ENCODE data around the gene CRYGA.
"Not testable (repeated sequence)": the region's sequence is repeated elsewhere in the genome, so short reads cannot be mapped to it uniquely, and the experiment has no call there.

CRYGA gene

DNA sequence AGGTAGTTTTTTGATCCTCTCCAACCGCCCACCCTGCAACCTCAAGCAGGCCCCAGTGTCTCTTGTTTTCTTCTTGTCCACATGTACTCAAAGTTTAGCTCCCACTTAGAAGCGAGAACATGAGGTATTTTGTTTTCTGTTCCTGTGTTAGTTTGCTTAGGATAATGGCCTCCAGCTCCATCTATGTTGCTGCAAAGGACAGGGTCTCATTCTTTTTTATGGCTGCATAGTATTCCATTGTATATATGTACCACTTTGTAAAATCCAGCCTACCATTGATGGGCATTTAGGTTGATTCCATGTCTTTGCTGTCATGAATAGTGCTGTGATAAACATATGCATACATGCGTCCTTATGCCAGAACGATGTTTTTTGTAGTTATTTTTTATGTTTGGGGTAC, 36.3 kb downstream of the CRYGA start:
- DNase-seq (ENCODE audit: low spot score), result no peak

DNA sequence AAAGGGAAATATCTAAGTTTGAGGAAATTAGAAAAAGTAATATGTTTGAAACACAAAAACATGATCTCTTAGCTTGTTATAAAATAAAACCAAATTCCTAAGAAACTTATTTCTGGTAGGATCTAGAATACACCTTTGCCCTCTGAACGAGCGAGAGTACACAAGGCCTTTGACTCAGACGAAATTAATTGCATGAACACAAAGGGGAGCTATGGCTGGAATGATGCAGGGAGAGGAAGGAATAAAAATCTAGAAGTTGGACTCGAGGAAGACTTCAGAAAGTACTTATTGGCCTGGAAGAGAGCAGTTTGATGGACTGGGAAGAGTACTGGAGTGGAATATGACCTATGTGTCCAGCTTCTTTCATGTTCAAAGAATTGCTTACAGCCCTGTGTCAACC, 38.1 kb downstream of the CRYGA start:
- DNase-seq (ENCODE audit: low spot score), result no peak

DNA sequence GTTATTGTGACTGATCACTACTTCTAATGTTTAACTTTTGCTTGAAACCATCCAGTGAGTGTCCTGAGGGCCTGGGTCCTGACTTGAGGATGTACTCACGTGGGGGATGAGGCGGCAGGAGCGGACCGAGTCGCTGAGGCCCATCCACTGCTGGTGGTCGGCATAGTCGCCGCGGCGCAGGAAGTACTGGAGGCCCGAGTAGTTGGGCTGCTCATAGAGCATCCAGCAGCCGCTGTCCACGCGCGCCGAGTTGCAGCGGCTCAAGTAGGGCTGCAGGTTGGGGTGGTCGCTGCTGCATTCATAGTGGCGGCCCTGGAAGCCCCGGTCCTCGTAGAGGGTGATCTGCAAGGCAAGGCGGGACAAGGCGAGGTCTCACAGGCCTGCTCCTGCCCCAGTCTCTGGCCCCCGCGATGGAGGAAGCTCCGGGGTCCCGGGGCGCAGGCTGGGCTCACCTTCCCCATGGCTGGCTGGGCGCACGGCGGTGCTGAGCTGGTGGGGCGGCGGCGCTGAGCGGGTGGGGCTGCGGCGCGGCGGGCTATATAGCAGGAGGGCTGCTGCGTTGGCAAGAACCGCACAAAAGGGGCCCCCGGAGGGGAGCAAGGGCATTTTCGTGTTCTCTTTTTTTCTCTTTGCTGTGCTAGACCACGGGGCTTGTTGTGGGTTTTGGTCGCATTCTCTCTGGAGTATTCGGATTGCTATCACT, 39.2 kb downstream of the CRYGA start, which contains the start of gene CRYGD:
TSS of gene CRYGD (minus strand) at position 512 of the 703 bp plus-strand sequence. CDS start at position 461, 51 bp downstream.
- not testable (repeated sequence) for DNase-seq (ENCODE audit: low spot score)

DNA sequence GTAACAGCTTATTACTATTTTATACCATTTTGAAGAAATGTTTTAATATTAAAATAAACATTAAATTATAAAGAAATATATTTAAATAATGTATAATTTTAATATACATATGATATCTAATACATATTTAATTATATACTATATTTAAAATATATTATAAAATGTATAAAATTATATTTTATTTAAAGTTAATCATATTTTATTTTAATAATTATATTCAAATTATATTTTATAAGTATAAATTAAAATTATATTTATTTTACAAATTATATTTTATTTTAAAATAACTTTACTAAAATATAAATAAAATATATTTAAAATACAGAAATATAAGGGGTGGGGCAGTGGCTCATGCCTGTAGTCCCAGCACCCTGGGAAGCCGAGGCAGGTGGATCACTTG, 41.1 kb downstream of the CRYGA start:
- DNase-seq (ENCODE audit: low spot score), result no peak

DNA sequence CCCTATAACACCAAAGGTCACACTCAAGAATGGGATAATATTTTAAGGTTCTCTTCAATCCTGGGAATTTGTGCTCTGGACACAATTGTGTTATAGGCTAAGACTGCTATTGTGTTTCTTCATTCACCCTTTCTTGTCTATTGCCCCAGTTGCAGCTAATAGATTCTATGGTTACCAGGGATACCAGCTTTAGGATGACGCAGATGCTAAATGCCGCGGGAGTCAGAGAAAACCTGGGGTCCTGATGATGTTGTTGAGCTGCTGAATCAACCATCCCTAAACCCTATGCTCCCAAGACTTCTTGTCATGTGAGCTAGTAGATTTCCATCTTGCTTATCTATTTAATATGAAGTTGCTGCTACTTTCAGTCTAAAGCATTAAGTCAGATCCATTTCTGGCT, 44.5 kb downstream of the CRYGA start:
- DNase-seq (ENCODE audit: low spot score), result no peak

DNA sequence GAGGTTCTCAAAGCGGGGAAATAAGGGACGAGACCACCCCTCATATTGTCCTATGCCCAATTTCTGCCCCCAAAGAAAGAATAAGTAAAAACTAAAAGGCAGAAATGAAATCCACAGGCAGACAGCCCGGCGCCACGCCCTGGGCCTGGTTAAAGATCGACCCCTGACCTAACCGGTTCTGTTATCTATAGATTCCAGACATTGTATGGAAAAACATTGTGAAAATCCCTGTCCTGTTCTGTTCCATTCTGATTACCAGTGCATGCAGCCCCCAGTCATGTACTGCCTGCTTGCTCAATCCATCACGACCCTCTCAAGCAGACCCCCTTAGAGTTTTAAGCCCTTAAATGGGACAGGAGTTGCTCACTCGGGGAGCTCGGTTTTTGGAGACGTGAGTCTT, 46.0 kb downstream of the CRYGA start:
- not testable (repeated sequence) for DNase-seq (ENCODE audit: low spot score)

DNA sequence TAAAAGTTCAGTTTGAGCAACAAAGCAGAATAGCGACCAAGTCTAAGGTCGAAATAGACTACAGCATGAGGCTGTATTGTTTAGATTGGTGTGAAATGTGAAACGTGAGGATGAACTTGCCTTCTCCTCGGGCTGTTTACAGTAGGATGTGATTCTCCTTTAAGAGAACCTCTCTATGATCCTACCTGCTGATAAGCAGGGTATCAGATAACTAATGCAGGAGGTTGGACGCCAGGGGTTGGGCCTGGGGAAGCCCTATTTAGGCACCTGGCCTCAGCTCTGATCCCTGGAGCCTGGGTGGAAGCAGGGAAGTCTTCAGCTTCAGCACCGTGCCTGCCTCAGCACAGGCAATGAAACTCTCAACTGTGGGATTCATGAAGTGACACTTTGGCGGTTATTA, 50.4 kb downstream of the CRYGA start:
- DNase-seq (ENCODE audit: low spot score), result no peak

DNA sequence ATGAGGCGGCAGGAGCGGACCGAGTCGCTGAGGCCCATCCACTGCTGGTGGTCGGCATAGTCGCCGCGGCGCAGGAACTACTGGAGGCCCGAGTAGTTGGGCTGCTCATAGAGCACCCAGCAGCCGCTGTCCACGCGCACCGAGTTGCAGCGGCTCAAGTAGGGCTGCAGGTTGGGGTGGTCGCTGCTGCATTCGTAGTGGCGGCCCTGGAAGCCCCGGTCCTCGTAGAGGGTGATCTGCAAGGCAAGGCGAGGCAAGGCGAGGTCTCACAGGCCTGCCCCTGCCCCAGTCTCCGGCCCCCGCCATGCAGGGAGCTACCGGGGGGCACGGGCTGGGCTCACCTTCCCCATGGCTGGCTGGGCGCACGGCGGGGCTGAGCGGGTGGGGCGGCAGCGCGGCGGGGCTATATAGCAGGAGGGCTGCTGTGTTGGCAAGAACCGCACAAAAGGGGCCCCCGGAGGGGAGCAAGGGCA, 51.1 kb downstream of the CRYGA start:
- not testable (repeated sequence) for DNase-seq (ENCODE audit: low spot score)
